ENCODE results near the gene ADARB1. TPM values are rescaled to one million over a fixed set of nuclear protein-coding genes. Genes with fewer than 3 reads are reported as not detected.

Gene ADARB1
- total RNA-seq, 1 donor from 2014 or later: 25.8 TPM

DNA sequence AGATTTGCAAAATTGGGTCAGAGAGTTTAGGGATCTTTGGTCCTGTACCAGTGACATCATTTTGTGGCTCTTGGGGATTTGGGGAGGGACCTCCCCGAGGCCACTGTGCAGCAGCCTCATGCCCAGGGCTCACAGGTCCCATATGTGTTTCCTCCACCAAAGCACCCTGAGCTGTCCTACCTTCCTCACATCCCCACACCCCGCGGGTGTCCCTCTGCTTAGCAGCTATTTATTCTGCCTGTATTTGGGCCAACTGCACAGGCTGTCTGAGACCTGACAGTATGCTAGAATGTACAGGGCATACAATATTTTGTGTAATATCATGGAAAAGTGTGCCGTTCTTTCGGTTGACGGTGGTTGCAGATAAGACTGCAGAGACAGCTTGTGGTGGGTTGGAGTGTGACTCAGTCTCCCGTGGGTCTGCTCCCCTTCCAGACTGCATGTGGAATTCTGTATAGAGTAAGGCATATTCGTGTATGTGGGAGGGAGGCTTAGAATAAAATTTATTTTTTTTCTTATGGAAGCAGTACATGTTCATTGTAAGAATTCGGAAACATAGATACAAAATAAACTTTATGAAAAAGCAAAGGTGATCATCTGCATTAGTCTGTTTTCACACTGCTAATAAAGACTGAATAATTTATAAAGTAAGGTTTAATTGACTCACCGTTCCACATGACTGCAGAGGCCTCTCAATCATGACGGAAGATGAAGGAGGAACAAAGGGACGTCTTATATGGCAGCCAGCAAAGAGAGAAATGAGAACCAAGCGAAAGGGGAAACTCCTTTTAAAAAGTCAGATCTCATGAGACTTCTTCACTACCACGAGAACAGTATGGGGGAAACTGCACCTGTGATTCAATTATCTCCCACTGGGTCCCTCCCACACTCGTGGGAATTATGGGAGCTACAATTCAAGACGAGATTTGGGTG, 84.4 kb downstream of the ADARB1 start:
- H3K36me3 Mint-ChIP-seq (ENCODE audit: low read depth, unreplicated experiment): peaks cover 6% of the 10 kb centered on the region
- no peaks in the 10 kb centered on the region for H3K27me3 Mint-ChIP-seq (ENCODE audit: low read depth, unreplicated experiment)
- H3K4me1 ChIP-seq (ENCODE audit: insufficient read depth, low read length): peaks cover 16% of the 10 kb centered on the region
- no peaks in the 10 kb centered on the region for H3K36me3 ChIP-seq (ENCODE audit: insufficient read depth, low read length)
- no peaks in the 10 kb centered on the region for H3K27me3 ChIP-seq (ENCODE audit: insufficient read depth, low read length)
- peaks cover 2% of the 10 kb centered on the region for H3K9me3 ChIP-seq (ENCODE audit: insufficient read depth, low read depth, low read length)
- DNase-seq (ENCODE audit: low read depth) (no peak), FAIRE-seq (no peak)
- H3K9me3 Mint-ChIP-seq (ENCODE audit: unreplicated experiment): no peaks in the 10 kb centered on the region
- no peak overlapping the region for H3K9ac ChIP-seq (ENCODE audit: low read length)
- H3K4me1 Mint-ChIP-seq (ENCODE audit: low read depth, unreplicated experiment): peaks cover 23% of the 10 kb centered on the region
- no peaks in the 10 kb centered on the region for H3K79me2 ChIP-seq (ENCODE audit: insufficient read depth, low read length)
- no peak overlapping the region for H2AFZ ChIP-seq (ENCODE audit: low read depth, low read length)
- H3K27ac Mint-ChIP-seq (ENCODE audit: unreplicated experiment): peak overlapping the region; percentile 38
- TF ChIP-seq, protein P1, sequence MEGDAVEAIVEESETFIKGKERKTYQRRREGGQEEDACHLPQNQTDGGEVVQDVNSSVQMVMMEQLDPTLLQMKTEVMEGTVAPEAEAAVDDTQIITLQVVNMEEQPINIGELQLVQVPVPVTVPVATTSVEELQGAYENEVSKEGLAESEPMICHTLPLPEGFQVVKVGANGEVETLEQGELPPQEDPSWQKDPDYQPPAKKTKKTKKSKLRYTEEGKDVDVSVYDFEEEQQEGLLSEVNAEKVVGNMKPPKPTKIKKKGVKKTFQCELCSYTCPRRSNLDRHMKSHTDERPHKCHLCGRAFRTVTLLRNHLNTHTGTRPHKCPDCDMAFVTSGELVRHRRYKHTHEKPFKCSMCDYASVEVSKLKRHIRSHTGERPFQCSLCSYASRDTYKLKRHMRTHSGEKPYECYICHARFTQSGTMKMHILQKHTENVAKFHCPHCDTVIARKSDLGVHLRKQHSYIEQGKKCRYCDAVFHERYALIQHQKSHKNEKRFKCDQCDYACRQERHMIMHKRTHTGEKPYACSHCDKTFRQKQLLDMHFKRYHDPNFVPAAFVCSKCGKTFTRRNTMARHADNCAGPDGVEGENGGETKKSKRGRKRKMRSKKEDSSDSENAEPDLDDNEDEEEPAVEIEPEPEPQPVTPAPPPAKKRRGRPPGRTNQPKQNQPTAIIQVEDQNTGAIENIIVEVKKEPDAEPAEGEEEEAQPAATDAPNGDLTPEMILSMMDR (IDR thresholded peaks at IDR 0.05; ENCODE audit: insufficient read depth, low read depth, low read length): no peak
- TF ChIP-seq EZH2 (IDR thresholded peaks at IDR 0.05; ENCODE audit: insufficient read depth, low read length): no peak
- no peak overlapping the region for H3K4me2 ChIP-seq (ENCODE audit: low read length)
- no peaks in the 10 kb centered on the region for H4K20me1 ChIP-seq (ENCODE audit: insufficient read depth, low read length)
- no peak overlapping the region for H3K4me3 Mint-ChIP-seq (ENCODE audit: unreplicated experiment)
- H3K4me3 ChIP-seq (ENCODE audit: insufficient read depth, low read depth, low read length): no peak overlapping the region
- no peak overlapping the region for H3K27ac ChIP-seq (ENCODE audit: low read depth, low read length)

DNA sequence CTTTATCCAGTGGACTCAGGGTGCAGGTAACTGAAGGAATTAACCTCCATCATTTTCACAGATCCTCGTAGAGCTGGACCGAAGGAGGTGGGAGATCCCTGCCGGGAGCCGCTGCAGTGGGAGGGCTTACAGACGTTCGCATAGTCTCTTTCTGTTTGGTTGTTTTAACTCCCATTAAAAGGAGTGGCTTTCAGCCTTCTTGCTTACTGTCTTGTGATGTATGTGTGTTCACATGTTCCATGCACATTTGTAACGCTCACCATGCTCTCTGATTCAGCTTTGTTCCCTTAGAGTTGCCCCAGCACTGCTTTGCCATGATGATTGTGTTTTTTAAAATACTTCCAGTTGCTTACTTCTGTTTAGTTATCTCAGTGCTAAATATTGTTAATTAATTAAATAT, 85.8 kb downstream of the ADARB1 start:
- no peaks in the 10 kb centered on the region for H3K27me3 Mint-ChIP-seq (ENCODE audit: low read depth, unreplicated experiment)

More for the DNA sequence above, 85.8 kb downstream of the ADARB1 start:
- H3K27ac Mint-ChIP-seq (ENCODE audit: unreplicated experiment): no peak overlapping the region
- H3K27ac ChIP-seq (ENCODE audit: low read depth, low read length): no peak overlapping the region
- H3K27me3 ChIP-seq (ENCODE audit: insufficient read depth, low read length): no peaks in the 10 kb centered on the region
- H3K4me1 Mint-ChIP-seq (ENCODE audit: low read depth, unreplicated experiment): peaks cover 16% of the 10 kb centered on the region
- peaks cover 2% of the 10 kb centered on the region for H3K4me1 ChIP-seq (ENCODE audit: insufficient read depth, low read length)
- H3K79me2 ChIP-seq (ENCODE audit: insufficient read depth, low read length): no peaks in the 10 kb centered on the region
- H3K9me3 Mint-ChIP-seq (ENCODE audit: unreplicated experiment): no peaks in the 10 kb centered on the region
- FAIRE-seq (no peak), DNase-seq (ENCODE audit: low read depth) (no peak)
- H3K9ac ChIP-seq (ENCODE audit: low read length): no peak overlapping the region
- no peak overlapping the region for H3K4me3 ChIP-seq (ENCODE audit: insufficient read depth, low read depth, low read length)
- no peak overlapping the region for H3K4me2 ChIP-seq (ENCODE audit: low read length)
- H4K20me1 ChIP-seq (ENCODE audit: insufficient read depth, low read length): no peaks in the 10 kb centered on the region
- no peak for TF ChIP-seq EZH2 (IDR thresholded peaks at IDR 0.05; ENCODE audit: insufficient read depth, low read length)
- TF ChIP-seq, protein P1 (IDR thresholded peaks at IDR 0.05; ENCODE audit: insufficient read depth, low read depth, low read length): no peak
- peaks cover 2% of the 10 kb centered on the region for H3K9me3 ChIP-seq (ENCODE audit: insufficient read depth, low read depth, low read length)
- H3K4me3 Mint-ChIP-seq (ENCODE audit: unreplicated experiment): no peak overlapping the region
- H2AFZ ChIP-seq (ENCODE audit: low read depth, low read length): no peak overlapping the region
- H3K36me3 ChIP-seq (ENCODE audit: insufficient read depth, low read length): no peaks in the 10 kb centered on the region
- H3K36me3 Mint-ChIP-seq (ENCODE audit: low read depth, unreplicated experiment): peaks cover 6% of the 10 kb centered on the region

All from astrocyte (in vitro differentiated cells and primary cell).